SK-MEL-5 (cell line): ENCODE measurements around the gene CHMP4A. TPM values are rescaled to one million over a fixed set of nuclear protein-coding genes. Genes with fewer than 3 reads are reported as not detected.
"Not testable (repeated sequence)": the region's sequence is repeated elsewhere in the genome, so short reads cannot be mapped to it uniquely, and the experiment has no call there.

Experiments
- DNase-seq: peaks from one replicate; pipeline ENCODE4 v3.0.0-alpha.2; 2016; ENCODE audit warnings: low read depth, low spot score
- in situ Hi-C: cut with HindIII; loops from 2 replicates; pipeline ENCODE4 v1.10.0; 2016; ENCODE audit warnings: low sequenced_read_pairs, high pct_unique_total_duplicates, low pct_unique_long_range_greater_than_20kb
- total RNA-seq: library from RNA; depleted of rRNA; stranded (reverse); fragments of >200 nt; shearing (Covaris generic); gene quantifications from 2 replicates; pipeline ENCODE4 v1.2.3, GENCODE V29; 2014

Gene CHMP4A
- total RNA-seq, 1 experiment from 2014 or later, result 42.2 TPM

- no peak for DNase-seq
- in situ Hi-C loops, result no loop called here
Observed at GRCh38 chr14:24251880-24252288, 38.6 kb upstream of the CHMP4A start.

DNA sequence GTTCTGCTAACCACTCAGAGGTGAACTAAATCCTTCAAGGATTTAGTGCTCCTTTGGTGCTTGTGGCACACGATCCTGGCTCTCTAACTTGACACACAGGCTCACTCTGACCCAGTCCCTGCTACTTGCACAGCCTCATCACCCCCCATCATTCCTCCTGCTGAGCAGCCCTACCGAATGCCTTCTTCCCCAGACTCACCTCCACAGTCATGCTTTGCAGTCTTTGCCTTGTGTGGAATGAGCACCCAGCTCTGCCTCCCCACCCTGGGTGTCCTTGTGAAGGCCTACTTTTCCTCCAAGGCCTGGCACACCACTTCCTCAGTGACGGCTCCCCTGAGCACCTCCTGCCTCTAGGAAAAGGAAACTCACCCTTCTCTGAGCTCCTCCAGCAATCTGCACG is 37.1 kb upstream of the CHMP4A start:
- in situ Hi-C loops, result no loop called here
- no peak for DNase-seq

DNA sequence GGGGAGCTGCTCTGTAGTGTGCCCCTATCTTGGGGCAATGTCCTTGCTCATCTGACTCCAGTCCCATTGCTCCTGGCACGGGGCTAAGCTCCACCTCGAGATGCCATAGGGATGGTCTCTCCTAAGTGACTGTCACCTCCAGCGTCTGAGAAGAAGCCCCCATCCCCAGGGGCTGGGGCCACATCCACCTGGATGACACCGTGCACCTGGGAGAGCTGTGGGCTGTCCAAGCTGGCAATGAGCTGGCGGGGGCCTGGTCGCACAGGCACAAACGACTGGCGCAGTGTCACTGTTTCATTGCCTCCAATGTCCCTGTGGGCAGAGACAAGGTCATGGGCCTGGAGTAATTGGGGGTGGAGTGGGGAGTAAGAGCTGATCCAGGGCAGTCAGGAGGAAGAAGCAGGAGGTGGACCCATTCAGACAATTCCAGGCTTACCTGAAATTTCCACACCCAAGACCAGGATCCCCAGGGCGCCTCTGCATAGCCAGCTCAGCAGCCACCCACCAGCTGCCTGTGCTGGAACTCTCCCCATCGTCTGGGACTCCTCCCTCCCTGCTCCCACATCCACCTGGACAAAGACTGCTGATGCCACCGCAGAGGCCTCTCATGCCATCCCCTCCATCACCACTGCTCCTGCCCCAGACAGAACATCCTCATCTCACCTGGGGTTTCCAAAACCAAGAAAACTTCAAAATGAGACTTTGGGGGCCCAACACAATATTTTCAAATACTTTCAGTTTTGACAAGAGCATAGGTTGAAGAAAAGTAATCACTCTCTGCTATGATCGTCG is 36.1 kb upstream of the CHMP4A start:
- no peak for DNase-seq
- in situ Hi-C loops, result no loop called here

DNA sequence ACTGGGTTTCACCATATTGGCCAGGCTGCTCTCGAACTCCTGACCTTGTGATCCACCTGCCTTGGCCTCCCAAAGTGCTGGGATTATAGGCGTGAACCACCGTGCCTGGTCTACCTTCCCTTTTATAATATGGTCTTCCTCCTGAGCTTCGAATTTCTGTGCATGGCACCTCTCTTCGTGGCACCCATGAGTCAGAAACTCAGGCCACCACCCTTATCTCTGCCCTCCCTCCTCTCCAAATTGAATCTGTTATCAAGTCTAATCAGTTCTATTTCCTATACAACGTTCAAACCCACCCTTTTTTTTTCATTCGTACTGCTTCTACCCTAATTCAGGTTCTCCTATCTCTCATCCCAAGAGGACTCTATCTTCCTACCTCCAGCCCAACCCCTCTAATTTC is 34.1 kb upstream of the CHMP4A start:
- in situ Hi-C loops, result no loop called here
- no peak for DNase-seq

DNA sequence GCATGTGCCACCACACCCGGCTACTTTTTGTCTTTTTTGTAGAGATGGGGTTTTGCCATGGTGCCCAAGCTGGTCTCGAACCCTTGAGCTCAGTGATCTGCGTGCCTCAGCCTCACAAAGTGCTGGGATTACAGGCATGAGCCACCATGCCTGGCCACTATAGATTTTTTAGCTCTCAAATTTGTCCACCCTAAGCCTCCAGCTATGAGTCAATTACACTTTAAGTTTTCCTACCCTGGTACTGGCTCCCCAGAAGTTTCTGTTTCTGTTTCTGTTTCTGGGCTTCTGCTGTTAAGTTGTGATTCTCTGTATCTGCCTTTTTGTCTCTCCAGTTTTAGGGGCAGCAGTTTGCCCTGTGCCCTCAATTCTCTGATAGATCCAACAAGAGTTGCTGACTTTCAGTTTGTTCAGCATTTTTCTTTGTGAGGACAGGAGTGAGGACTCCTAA is 33.5 kb upstream of the CHMP4A start:
- DNase-seq, result no peak
- in situ Hi-C loops, result no loop called here

DNA sequence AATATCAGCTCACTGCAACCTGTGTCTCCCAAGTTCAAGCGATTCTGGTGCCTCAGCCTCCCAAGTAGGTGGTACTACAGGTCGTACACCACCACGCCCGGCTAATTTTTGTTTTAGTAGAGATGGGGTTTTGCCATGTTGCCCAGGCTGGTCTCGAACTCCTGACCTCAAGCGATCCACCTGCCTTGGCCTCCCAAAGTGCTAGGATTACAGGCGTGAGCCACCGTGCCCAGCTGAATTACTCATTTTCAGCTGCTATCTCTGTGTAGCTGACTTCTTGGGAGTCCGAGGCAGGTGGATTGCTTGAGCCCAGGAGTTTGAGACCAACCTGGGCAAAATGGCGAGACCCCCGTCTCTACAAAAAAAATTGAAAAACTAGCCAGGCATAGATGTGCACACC is 32.1 kb upstream of the CHMP4A start:
- in situ Hi-C loops, result not testable (repeated sequence)

GRCh38 chr14:24243336-24243836 is 30.1 kb upstream of the CHMP4A start:
- DNase-seq, result no peak
- in situ Hi-C loops, result no loop called here

More for the DNA sequence above, 32.1 kb upstream of the CHMP4A start:
- not testable (repeated sequence) for DNase-seq

DNA sequence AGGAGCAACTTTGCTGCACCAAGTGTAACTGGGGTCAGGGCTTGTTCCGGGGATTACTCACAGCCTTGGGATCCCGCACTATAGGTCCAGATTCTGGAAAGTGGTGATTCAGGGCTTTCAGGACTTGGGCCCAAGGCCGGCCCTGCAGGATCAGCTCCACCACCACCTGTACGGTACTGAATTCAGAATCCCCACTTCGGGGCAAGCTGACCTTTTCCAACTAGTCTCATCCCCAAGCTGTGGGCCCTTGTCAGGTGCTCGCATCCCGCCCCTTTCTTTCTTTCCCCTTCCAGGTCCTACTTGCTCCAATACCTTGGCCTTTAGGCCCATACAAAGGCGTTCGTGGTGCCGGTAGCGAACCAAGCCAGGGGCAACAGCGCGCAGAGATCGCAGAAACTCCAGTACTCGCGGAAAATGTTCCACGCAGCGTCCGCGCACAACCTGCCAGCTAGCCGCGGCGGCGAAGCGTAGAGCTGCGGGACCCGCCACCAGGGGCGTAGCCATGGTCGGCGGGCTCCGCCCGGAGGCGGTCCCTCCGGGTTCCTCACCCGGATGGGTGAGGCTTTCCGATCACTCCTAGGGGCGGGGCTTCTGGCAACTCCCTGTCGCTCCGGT is 28.6 kb upstream of the CHMP4A start:
- in situ Hi-C loops, result no loop called here
- peak; percentile 90 for DNase-seq

- in situ Hi-C loops, result no loop called here
- no peak for DNase-seq
Observed at GRCh38 chr14:24240110-24240918, 27.0 kb upstream of the CHMP4A start.

DNA sequence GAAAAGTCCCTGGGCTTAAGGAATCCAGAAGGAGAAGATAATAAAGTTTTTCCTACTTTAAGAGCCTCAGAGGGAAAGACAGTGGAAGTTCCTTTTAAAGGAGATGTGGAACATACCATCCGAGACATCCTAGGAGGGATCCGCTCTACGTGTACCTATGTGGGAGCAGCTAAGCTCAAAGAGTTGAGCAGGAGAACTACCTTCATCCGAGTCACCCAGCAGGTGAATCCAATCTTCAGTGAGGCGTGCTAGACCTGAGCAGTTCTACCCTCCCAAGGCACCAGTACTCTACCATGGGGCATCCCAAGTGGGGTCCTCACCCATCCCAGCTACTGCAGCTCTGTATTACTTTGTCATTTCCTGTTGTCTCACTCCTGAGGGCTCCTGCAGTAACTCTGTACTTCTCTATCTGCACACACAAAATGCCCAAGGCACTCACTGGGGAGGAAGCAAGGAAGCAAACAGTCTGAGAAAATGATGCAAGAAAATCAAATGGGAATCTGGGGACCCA is 25.3 kb upstream of the CHMP4A start:
- in situ Hi-C loops, result no loop called here

DNA sequence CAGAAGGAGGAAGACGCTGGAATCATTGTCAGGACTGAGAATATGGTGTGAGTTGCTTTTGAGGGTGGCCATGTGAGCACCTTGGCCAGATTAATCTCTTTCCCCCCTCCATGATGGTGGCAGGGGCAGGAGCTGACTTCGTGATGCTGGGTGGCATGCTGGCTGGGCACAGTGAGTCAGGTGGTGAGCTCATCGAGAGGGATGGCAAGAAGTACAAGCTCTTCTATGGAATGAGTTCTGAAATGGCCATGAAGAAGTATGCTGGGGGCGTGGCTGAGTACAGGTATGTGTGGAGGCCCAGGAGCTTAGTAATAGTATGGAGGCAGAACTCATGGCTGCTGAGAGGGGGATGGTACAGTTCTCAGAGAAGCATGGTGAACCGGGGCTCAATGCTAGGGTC is 24.8 kb upstream of the CHMP4A start:
- DNase-seq, result no peak
- in situ Hi-C loops, result no loop called here

More for the DNA sequence above, 25.3 kb upstream of the CHMP4A start:
- no peak for DNase-seq

- in situ Hi-C loops, result no loop called here
- DNase-seq, result no peak
Observed at GRCh38 chr14:24237463-24237955, 24.2 kb upstream of the CHMP4A start.

GRCh38 chr14:24236689-24237462 is 23.6 kb upstream of the CHMP4A start:
- DNase-seq, result no peak
- in situ Hi-C loops, result no loop called here

- in situ Hi-C loops, result no loop called here
Observed at GRCh38 chr14:24235804-24236688, 22.8 kb upstream of the CHMP4A start.

GRCh38 chr14:24234095-24235005 is 21.1 kb upstream of the CHMP4A start:
- in situ Hi-C loops, result no loop called here
- DNase-seq, result no peak

More at GRCh38 chr14:24235804-24236688, 22.8 kb upstream of the CHMP4A start:
- DNase-seq, result no peak
